CD4-positive, CD25-positive, alpha-beta regulatory T cell (primary cell): ENCODE results near the gene XRN2. TPM values are rescaled to one million over a fixed set of nuclear protein-coding genes. Genes with fewer than 3 reads are reported as not detected.

Experiments
- ATAC-seq, 2 donors: fragments of 150-1000 bp; cut with Tn5 transposase; one replicate each; pipeline ENCODE4 v1.10.0; 2021; ENCODE audit warnings: low read depth in 2 of 2, moderate number of reproducible peaks in 2 of 2, moderate library complexity in 1 of 2
- DNase-seq, 3 donors: peaks; one replicate each; pipeline versions ENCODE4 v3.0.0 to v3.0.0-alpha.2; 2012 to 2022; ENCODE audit warnings: mixed read lengths in 1 of 3
- H3K27ac ChIP-seq: one replicate; pipeline ENCODE4 v1.7.0; 2013; ENCODE audit warnings: mild to moderate bottlenecking, low read length; ENCODE audit not compliant: insufficient read depth, poor library complexity, severe bottlenecking
- H3K27me3 ChIP-seq: one replicate; pipeline ENCODE4 v1.7.0; 2013; ENCODE audit warnings: low read length; ENCODE audit not compliant: control insufficient read depth, insufficient read depth
- H3K36me3 ChIP-seq: one replicate; pipeline ENCODE4 v1.7.0; 2013; ENCODE audit warnings: mild to moderate bottlenecking, low read length, moderate library complexity; ENCODE audit not compliant: control insufficient read depth, insufficient read depth
- H3K4me1 ChIP-seq: 2 replicates; pipeline ENCODE4 v1.7.0; 2013; ENCODE audit warnings: mild to moderate bottlenecking, low read length; ENCODE audit not compliant: insufficient read depth, control insufficient read depth, poor library complexity, severe bottlenecking
- H3K4me3 ChIP-seq: one replicate; pipeline ENCODE4 v1.7.0; 2013; ENCODE audit warnings: low read depth, mild to moderate bottlenecking, low read length, moderate library complexity
- H3K9me3 ChIP-seq, 2 experiments: 1 replicate in 1 of 2; 2 replicates in 1 of 2; pipeline ENCODE4 v1.7.0; 2013; ENCODE audit warnings: low read length in 2 of 2, mild to moderate bottlenecking in 1 of 2, moderate library complexity in 1 of 2; ENCODE audit not compliant: control insufficient read depth in 2 of 2
- H3K27ac Mint-ChIP-seq, 3 donors: one replicate each; pipeline ENCODE4 v1.8.0; 2020 to 2022; ENCODE audit warnings: mild to moderate bottlenecking in 3 of 3, mixed read lengths in 3 of 3, moderate library complexity in 2 of 3
- H3K27me3 Mint-ChIP-seq: one replicate; pipeline ENCODE4 v1.8.0; 2022; ENCODE audit warnings: mild to moderate bottlenecking, mixed read lengths
- H3K36me3 Mint-ChIP-seq: one replicate; pipeline ENCODE4 v1.8.0; 2020; ENCODE audit warnings: mixed read lengths
- H3K4me1 Mint-ChIP-seq, 4 donors: one replicate each; pipeline ENCODE4 v1.8.0; 2020 to 2022; ENCODE audit warnings: mixed read lengths in 4 of 4, mild to moderate bottlenecking in 1 of 4
- H3K4me3 Mint-ChIP-seq, 4 donors: one replicate each; pipeline ENCODE4 v1.8.0; 2020 to 2022; ENCODE audit warnings: mild to moderate bottlenecking in 4 of 4, mixed read lengths in 4 of 4, moderate library complexity in 3 of 4
- H3K9me3 Mint-ChIP-seq, 7 donors: one replicate each; pipeline ENCODE4 v1.8.0; 2020 to 2022; ENCODE audit warnings: mixed read lengths in 7 of 7, mild to moderate bottlenecking in 3 of 7, moderate library complexity in 2 of 7
- polyA plus RNA-seq, 4 donors: library from polyadenylated mRNA; unstranded; fragments of 300-500 nt; fragmentation: Illumina TruSeq; gene quantifications; one replicate each; pipeline ENCODE4 v1.2.3, GENCODE V29; 2021
- total RNA-seq: library from RNA; stranded (reverse); gene quantifications from one replicate; pipeline ENCODE4 v1.2.3, GENCODE V29; 2022

The XRN2 gene
- total and polyA plus RNA-seq, 5 donors from 2014 or later = 59.0 to 81.0 (median 72.9) TPM

DNA sequence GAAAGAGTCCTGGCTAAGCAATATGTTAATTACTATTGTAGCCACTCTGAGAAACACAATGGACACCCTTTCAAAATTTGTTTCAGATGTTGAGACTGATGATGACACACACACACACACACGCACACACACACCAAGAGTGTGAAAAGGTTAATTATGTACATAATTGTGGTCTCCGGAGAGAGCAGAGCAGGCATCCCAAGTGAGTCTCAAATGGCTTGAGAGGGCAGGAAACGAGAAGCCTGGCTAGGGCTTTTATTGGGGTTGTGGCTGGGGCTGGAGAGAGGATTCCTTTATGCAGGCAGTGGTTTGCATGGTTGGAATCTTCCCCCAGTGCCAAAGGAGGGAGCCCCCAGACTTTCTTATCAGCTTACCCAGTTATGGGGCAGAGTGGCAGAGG, 132.4 kb downstream of the XRN2 start:
- H3K36me3 Mint-ChIP-seq = no peaks in the 10 kb centered on the region
- no peaks in the 10 kb centered on the region for H3K9me3 Mint-ChIP-seq
- peaks cover 27% of the 10 kb centered on the region for H3K27me3 Mint-ChIP-seq
- no peaks in the 10 kb centered on the region for H3K9me3 ChIP-seq
- H3K4me3 Mint-ChIP-seq = no peak overlapping the region
- ATAC-seq = no peak
- no peaks in the 10 kb centered on the region for H3K4me1 ChIP-seq
- no peak overlapping the region for H3K4me3 ChIP-seq
- H3K27me3 ChIP-seq = peaks cover 7% of the 10 kb centered on the region
- no peaks in the 10 kb centered on the region for H3K4me1 Mint-ChIP-seq
- H3K27ac Mint-ChIP-seq = no peak overlapping the region
- H3K27ac ChIP-seq = no peak overlapping the region
- H3K36me3 ChIP-seq = no peaks in the 10 kb centered on the region
- no peak for DNase-seq

DNA sequence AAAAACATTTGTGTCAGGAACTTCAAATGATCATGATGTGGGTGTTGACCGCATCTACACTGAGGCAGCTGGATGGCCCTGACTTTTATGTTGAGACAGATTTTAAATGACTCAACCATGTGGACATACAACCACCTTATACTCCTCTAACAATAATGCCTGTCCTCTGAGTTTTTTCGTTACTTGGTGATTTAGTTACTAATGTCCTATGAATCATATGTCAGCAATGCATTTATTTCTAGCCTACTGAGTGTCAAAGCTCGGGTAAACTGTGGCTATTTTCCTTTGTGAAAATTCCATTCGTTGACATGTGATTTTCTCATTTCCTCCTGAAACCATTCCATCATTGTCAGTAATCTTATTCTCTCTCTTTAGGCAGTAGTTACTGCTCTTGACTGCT, 133.1 kb downstream of the XRN2 start:
- Histone ChIP-seq H3K9me3 (no peaks in the 10 kb centered on the region), H3K27ac (no peak overlapping the region), H3K36me3 (no peaks in the 10 kb centered on the region), H3K4me1 (no peaks in the 10 kb centered on the region), H3K27me3 (peaks cover 9% of the 10 kb centered on the region), H3K4me3 (no peak overlapping the region)
- Mint-ChIP-seq H3K4me1 (no peaks in the 10 kb centered on the region), H3K36me3 (no peaks in the 10 kb centered on the region), H3K9me3 (no peaks in the 10 kb centered on the region), H3K27ac (no peak overlapping the region), H3K4me3 (no peak overlapping the region), H3K27me3 (peaks cover 27% of the 10 kb centered on the region)
- no peak for ATAC-seq
- no peak for DNase-seq

DNA sequence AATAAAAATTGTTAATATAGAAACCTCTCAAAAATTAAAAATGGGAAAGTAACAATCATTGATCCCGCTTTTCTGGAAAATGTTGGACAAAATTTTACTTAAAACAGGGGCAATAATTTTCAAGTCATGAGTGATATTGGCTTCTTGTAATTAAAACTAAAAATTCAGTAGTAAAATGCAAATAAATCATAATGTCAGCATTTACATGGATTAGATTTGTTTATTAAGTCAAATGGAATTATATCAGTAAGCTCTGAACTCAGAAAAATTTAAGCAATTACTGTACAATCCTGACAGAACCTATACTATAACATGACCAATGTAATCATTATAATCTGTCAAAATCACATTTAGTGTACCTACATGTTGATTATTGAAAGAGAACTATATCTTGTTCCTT, 134.1 kb downstream of the XRN2 start:
- Histone ChIP-seq H3K4me3 (no peak overlapping the region), H3K9me3 (no peaks in the 10 kb centered on the region), H3K4me1 (no peaks in the 10 kb centered on the region), H3K27ac (no peak overlapping the region), H3K36me3 (no peaks in the 10 kb centered on the region), H3K27me3 (peaks cover 10% of the 10 kb centered on the region)
- Mint-ChIP-seq H3K4me1 (no peaks in the 10 kb centered on the region), H3K27me3 (peaks cover 31% of the 10 kb centered on the region), H3K9me3 (no peaks in the 10 kb centered on the region), H3K27ac (no peak overlapping the region), H3K4me3 (no peak overlapping the region), H3K36me3 (no peaks in the 10 kb centered on the region)
- no peak for DNase-seq
- no peak for ATAC-seq

DNA sequence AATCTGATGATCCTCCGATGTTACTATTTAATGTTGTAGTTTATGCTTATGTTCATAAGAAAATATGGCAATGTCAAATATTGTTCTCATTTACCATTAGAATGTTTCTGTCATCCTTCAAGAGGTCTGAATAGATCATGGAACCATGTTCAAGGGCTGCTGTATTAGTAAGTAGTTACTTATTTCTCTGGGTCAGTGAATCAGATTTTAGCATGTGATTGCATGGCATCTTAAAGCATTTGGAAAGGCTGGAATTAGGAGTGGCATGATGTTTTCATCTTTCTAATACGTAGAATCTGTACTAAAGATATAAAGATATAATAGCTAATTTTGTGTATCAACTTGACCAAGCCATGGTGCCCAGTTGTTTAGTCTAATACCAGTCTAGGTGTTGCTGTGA, 134.7 kb downstream of the XRN2 start:
- H3K27ac Mint-ChIP-seq = no peak overlapping the region

More for the DNA sequence above, 134.7 kb downstream of the XRN2 start:
- Histone ChIP-seq H3K4me3 (no peak overlapping the region), H3K4me1 (no peaks in the 10 kb centered on the region), H3K36me3 (no peaks in the 10 kb centered on the region), H3K9me3 (no peaks in the 10 kb centered on the region), H3K27ac (no peak overlapping the region), H3K27me3 (peaks cover 14% of the 10 kb centered on the region)
- H3K4me1 Mint-ChIP-seq = no peaks in the 10 kb centered on the region
- ATAC-seq (no peak), DNase-seq (no peak)
- H3K4me3 Mint-ChIP-seq = no peak overlapping the region
- no peaks in the 10 kb centered on the region for H3K36me3 Mint-ChIP-seq
- peaks cover 26% of the 10 kb centered on the region for H3K27me3 Mint-ChIP-seq
- no peaks in the 10 kb centered on the region for H3K9me3 Mint-ChIP-seq

Other genes starting within 250 kb of the XRN2 start
- gene LINC00237, start 197.0 kb upstream of the XRN2 start, total RNA-seq = not detected
- gene LINC00237, start 197.0 kb upstream of the XRN2 start, polyA plus RNA-seq = under 1 TPM in 1 of 4 donors, not detected in 3; 0.30 TPM
- gene KIZ, start 177.2 kb upstream of the XRN2 start, total RNA-seq = 32.8 TPM
- gene KIZ, start 177.2 kb upstream of the XRN2 start, polyA plus RNA-seq = 10 to 100 TPM; 16.8 to 23.9 (median 18.9) TPM
- not detected for gene NKX2-4, start 94.2 kb downstream of the XRN2 start, total RNA-seq
- gene NKX2-4, start 94.2 kb downstream of the XRN2 start, polyA plus RNA-seq = not detected
- gene NKX2-2, start 210.7 kb downstream of the XRN2 start, total RNA-seq = not detected
- not detected for gene NKX2-2, start 210.7 kb downstream of the XRN2 start, polyA plus RNA-seq